GM12801 (cell line): ENCODE data around the gene TMEM101.

ENCODE experiments used
- TF ChIP-seq, protein P1 (sequence below): IDR thresholded peaks from one replicate; pipeline ENCODE4 v1.5.1; 2011; ENCODE audit warnings: control low read depth; ENCODE audit not compliant: insufficient read length; ENCODE audit errors: extremely low read depth

TMEM101 gene

DNA sequence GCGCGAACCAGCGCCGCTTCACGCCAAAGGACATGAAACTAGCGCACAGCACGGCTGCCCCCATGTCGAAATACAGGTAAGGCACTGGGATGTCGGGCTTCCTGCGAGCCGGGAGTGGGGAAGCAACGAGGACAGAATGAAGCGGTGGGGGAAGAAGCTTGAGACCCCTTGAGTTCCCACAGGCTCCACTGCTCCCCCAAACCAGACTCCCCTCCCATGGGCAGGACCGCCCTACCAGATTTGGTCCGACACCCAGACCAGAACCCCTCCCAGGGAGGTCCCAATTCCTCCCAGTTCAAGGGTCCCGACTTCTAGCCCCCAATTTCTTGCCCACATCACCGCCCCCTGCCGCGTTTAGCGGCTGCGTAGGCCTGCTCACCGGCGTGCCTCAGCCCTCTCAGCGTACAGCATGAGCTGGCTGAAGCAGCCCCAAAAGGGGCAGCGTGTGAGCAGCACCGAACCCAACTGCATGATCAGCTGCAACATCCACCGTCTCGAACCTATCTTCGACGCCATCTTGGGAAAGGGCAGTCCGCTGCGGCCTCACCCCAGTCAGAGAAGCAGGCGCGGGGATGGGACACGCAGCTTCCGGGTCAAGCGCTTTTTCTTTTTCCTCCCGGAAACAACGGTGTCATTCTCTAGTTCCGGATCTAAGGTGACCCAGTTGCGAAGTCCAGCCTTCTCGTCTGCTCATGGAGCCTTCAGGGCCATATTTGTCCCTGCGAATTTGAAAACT lies at the start of gene TMEM101:
Gene TMEM101, minus strand, starts transcription at position 527 of the 736 bp plus-strand sequence. Its CDS starts 11 bp downstream, at position 516.
- TF ChIP-seq, protein P1, sequence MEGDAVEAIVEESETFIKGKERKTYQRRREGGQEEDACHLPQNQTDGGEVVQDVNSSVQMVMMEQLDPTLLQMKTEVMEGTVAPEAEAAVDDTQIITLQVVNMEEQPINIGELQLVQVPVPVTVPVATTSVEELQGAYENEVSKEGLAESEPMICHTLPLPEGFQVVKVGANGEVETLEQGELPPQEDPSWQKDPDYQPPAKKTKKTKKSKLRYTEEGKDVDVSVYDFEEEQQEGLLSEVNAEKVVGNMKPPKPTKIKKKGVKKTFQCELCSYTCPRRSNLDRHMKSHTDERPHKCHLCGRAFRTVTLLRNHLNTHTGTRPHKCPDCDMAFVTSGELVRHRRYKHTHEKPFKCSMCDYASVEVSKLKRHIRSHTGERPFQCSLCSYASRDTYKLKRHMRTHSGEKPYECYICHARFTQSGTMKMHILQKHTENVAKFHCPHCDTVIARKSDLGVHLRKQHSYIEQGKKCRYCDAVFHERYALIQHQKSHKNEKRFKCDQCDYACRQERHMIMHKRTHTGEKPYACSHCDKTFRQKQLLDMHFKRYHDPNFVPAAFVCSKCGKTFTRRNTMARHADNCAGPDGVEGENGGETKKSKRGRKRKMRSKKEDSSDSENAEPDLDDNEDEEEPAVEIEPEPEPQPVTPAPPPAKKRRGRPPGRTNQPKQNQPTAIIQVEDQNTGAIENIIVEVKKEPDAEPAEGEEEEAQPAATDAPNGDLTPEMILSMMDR: no peak

- TF ChIP-seq, protein P1: no peak
These were observed 49.2 kb upstream of the TMEM101 start for GRCh38 chr17:44063704-44064639.

GRCh38 chr17:44062871-44063270 lies 48.1 kb upstream of the TMEM101 start:
- TF ChIP-seq, protein P1: no peak

GRCh38 chr17:44061446-44061845 lies 46.7 kb upstream of the TMEM101 start:
- TF ChIP-seq, protein P1: no peak

DNA sequence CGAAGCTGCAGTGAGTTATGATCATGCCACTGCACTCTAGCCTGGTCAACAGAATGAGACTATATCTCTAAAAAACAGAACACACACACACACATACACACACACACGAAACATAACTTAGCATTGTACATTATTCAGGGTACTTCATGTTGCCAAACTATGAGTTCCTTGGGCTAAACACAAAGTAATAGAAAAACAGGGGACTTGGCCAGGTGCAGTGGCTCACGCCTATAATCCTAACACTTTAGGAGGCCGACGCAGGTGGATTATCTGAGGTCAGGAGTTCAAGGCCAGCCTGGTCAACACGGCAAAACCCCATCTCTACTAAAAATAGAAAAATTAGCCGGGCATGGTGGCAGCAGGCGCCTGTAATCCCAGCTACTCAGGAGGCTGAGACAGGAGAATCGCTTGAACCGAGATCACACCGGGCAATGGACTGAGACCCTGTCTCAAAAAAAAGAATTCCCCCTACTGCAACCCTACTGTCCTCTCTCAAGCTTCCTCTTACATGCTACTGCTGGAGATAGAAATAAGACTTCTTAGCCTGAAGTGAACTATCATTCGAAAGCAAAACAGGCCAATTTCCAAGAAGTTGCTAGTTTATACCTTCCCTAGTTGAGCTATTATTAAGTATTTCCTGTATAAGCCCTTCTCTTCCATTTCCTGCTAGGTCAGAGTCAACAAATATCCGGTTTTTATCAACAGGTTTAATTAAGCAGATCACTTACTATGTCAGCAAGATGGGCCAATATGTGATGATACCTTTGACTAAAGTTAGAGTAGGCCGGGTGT lies 44.5 kb upstream of the TMEM101 start:
- TF ChIP-seq, protein P1: no peak

DNA sequence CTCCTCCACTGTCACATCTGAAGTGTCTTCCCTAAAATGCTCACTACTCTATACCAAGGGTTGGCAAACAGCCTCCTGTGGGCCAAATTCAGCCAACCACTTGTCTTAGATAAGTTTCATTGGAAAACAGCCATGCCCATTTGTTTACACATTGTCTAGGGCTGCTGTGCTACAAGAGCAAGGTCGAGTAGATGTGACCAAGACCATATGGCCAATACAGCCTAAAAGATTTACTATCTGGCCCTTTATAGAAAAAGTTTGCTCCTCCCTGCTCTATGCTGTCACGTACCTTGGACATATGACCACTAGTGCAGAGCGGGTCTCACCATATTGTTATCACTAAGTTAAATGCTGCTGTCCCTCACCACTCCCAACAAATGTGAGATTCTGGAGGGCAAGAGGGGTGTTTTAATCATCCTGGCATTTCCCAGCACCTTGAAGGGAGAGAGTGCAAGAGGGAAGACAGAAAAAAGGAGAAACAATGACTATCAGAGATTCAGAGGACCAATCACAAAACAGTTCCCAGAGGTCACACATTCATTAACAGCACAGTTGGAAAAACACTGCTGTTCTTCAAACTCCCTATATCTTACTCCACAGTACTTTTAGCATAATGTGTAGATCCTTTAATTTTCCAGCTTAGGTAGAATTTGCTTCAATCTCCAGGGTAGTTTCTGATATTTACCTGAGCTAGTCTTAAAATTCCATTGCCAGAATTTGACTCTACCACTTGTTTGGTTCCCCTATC lies 38.5 kb upstream of the TMEM101 start:
- TF ChIP-seq, protein P1: no peak
